Measurements from ENCODE around the gene PHRF1.

PHRF1 gene

GRCh38 chr11:537622-538430, 38.4 kb upstream of the PHRF1 start:
- no peak for DNase-seq

DNA sequence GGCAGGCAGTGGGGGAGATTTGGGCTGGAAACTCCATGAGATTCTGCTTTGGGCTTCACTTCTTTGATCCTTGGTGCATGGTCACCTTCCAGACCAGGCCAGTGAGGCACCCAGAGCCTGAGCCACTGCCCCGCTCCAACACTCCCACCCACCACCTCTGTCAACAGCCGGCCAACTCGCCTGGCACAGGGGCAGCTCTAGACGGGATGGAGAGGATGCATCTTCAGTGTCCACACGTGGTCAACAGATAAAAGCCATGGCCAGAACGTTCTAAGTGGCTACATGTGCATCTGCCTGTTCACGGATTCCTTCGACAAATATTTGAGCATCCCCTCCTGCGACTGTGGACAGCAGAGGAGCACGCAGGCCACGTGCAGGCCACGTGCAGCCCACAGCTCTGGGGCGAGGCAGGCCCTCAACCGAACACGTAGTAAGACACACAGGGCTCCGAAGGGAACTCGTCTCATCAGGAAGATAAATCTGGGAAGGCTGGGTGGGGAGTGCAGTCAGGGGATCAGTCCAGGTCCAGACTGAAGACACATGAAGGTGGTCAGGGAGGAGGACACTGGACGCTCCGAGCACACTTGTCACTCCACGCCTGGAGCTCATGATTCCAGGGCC, 37.7 kb upstream of the PHRF1 start:
- no peak for DNase-seq

DNA sequence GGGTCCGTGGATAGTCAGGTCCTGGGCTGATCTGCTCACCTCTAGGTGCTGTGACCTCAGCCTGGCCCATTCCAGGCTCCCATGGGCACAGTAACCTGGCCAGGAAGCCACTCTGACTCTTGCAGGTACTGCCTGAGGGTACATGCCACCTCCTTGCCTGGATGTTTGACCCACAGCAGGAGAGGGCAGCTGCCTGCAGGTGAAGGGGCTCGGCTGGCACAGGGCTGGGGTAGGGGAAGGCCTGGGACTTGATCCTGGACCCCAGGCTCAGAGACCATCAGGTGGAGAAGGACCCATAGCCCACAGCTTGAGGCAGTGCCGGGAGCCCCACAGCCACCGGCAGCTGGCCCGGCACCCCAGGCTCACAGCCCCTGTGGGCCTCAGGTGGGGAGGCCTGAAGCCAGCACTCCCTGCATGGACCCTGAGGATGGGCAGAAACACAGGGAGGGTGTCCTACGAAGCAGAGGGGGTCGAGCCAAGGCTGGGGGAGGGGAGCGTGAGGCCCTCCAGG, 36.2 kb upstream of the PHRF1 start:
- DNase-seq = no peak

GRCh38 chr11:540583-541432, 35.5 kb upstream of the PHRF1 start:
- DNase-seq = no peak

DNA sequence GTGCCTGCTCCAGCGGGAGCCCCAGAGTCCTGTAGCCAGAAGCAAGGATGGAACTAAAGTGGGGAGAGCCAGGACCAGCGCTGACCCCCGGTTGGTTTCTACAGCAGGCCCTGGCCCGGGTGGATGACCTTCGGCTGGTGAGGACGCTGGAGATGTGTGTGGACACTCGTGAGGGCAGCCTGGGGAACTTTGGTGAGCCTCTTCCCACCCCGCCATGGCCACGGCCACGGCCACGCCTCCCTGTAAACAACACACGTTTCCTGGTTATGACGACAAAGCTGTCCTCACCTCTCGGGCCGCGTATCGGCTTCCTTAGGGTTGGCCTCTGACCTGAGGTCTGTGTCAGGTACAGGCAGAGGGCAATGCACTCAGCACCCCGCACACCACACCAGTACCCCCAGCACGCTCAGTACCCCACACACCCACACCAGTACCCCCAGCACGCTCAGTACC, 34.8 kb upstream of the PHRF1 start:
- DNase-seq = no peak

DNA sequence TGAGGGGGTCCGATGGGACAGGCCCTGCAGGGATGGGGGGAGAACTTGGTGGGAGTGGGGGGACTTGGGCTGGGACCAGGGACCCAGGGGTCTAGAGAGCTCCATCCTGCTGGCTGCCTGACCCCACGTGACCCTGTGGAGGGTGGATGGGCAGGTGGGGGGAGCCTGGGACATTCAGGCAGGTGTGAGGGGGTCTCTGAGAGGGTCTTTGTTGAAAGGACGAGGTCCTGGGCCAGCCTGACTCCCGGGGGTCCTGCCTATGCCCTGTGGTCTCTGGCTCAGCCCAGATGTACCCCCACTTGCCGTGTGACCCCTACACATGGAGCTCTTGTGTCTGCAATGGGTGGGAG, 31.5 kb upstream of the PHRF1 start:
- DNase-seq = no peak

DNA sequence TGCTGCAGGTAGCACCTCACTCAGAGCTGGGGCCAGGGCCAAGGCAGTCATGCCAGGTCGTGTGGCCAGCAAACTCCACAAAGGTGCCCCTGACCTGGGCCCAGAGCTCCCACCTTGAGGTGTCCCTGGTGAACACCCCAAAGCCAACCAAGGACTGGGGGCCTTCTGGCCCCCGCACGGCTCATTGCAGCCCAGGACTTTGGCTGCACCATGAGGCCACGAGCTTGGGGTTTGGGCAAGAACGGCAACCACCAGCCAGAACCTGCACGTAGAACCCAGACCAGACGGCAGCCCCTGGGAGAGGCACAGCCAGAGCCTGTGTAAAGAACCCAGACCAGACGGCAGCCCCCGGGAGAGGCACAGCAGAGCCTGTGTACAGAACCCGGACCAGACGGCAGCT, 31.1 kb upstream of the PHRF1 start:
- no peak for DNase-seq

DNA sequence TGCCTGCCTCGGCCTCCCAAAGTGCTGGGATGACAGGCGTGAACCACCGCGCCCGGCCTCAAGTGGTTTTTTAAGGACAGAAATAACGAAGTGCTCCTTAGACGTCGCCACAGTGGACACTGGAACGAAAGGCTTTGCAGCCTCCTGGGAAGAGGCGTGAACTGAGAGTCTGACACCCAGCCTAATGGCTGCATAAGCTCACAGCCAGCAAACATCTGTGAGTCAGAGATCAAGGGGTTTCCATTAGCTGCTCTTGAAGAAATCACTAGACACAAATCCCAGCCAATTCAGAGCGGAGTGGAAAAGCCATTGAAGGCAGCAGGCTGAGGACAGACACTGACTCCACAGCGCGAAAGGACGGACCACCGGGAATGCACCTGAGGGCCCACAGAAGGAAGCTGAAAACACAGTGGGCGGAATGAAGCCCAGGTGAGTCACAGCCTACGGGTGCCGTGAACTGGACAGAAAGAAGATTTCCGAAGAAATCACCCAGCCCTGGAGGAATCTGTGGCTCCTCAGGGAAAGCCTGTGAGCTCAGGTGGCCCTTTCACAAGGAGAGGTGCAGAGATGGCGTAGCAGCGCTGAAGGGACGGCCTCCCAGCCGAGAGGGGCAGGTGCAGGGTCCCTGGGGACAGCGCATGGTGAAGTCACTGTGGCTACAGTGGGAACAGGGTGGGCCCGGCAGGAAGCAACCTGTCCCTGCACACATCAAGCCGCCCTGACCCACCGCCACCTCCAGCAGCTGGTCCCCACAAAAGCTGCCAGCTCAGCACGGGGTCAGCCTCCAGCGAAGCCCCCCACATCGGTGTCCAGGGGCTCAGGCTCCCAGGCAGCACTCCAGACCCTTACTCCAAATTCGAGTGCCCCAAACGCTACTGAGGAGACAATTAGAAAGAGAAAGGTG, 27.3 kb upstream of the PHRF1 start:
- DNase-seq = no peak

GRCh38 chr11:550021-550745, 26.1 kb upstream of the PHRF1 start:
- no peak for DNase-seq

- DNase-seq = no peak
Observed at GRCh38 chr11:550746-551085, 25.6 kb upstream of the PHRF1 start.

DNA sequence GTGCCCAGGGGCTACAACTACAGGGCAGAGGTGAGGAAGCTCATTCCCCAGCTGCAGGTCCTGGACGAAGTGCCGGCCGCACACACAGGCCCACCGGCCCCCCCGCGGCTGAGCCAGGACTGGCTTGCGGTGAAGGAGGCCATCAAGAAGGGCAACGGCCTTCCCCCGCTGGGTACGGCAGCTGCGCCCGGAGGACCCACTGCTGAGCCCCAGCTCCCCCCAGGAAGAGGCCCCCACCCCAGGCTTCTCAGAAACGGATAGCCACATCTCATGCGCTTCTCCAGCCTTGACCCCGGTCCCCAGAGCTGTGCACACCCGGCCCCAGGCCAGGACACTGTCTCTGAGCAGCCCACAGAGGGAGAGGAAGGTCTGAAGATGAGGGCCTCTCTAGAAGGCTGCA, 25.1 kb upstream of the PHRF1 start:
- no peak for DNase-seq

- no peak for DNase-seq
Observed at GRCh38 chr11:551596-551995, 24.7 kb upstream of the PHRF1 start.

DNA sequence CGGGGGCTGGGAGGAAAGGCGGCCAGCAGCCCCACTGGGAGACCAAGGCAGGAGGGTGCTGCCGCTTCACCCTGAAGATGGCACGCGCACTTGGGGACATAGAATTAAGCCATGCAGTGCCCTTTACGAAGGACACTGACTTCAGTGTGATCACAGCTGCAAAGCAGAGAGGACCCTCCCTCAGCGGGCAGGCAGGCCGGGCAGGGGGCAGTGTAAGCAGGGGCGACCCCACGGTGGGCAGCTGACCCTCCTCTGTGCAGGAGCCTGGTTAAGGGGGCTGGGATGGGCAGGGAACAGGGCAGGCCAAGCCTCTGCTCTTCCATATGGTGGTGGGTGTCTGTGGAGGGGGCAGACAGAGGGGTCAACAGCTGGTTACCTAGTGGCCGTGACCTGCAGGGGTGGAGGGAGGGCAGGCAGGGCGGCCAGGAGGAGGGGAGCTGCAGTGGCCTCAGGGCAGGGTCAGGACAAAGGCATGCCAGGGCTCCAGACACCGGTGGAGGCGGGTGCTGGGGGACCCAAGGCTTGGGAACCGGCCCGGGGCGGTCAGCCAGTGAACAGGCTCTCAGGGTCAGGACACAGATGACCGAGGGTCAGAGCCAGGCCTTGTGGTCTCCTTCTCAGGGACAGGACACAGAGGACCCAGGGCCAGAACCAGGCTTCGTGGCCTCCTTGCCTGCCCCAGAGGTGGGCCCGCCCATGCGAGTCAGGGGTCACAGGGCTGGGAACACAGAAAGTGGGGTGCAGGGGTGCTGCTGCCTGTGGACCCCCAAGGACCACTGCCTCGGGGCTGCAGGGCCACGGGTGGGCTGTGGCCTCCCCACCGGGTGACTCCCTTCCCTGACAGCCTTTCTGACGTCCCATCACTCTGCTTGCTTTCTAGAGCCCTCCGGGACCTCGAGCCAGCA, 22.9 kb upstream of the PHRF1 start:
- DNase-seq = no peak

- DNase-seq = no peak
Observed at GRCh38 chr11:553988-554340, 22.3 kb upstream of the PHRF1 start.

GRCh38 chr11:554428-555226, 21.6 kb upstream of the PHRF1 start:
- DNase-seq = peak; percentile 75

- DNase-seq = no peak
Observed at GRCh38 chr11:555227-555779, 21.0 kb upstream of the PHRF1 start.

DNA sequence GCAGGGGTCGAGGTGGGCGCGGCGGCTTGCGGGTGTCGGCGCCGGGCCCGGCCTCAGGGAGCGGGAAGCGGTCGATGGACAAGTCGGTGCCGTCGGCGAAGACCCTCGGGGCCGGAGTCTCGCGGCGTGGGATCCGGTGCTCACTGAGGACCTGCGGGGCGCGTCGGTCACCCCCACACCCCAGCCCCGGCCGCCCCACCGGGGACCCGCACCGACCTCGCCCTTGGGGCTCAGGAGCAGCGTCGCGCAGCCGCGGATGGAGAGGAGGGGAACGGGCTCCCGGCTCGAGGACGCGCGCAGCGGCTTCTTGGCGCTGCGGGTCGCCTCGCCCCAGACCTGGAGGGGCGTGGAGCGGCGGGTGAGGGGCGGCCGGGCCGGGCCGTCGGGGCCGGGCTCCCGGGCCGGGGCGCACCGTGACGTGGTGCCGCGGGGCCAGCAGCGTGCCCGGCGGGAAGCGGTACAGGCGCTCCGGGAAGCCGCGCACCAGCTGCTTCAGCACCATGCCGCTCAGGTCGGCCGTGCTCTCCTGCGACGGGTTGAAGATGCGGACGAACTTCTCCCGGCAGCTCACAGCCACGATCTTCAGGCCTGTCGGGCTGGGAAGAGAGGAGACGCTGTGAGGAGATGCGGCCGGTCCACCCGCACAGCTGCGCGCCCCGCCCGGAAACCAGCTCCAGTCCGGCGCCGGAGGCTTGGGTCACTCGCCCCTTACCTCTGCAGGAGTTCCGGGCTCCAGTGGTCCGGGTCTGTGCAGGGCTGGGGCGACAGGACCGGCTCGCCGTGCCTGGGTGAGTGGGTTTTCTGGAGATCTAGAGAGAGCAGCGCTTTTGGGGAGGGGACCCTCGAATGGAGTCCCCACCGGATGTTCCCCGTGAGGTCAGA, 20.2 kb upstream of the PHRF1 start:
- no peak for DNase-seq

DNA sequence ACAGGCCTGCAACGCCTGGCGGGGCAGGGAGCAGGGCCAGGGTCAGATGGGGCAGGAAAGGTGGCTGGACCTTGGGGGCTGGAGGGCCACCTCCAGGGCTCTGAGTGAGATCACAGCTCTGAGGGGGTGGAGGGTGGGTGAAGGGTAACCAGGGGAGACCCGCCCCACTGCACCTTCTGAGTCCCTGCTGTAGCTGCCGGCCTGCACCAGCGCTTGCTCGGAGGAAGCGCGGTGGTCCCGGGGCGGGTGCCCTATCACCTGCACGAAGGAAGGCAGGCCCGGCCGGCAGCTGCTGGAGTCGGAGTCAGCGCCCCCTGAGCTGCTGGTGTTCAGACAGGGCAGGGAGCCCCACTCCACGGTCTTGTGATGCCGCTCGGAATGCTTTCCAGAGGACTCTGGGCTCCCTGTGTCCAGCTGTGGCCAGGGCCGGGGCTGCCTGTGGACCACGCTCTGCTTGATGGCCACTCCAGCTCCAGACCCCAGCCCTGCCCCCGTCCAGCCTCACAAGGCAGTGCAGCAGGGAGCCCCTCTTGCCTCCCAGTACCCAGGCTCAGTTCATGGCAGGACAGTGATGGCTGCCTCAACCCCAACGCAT, 19.5 kb upstream of the PHRF1 start:
- no peak for DNase-seq

Measured in CD4-positive, alpha-beta T cell treated with Interferon gamma for 1 hour (primary cell).